CD4-positive, alpha-beta T cell (primary cell): ENCODE results near the gene DHX40. TPM values are rescaled to one million over a fixed set of nuclear protein-coding genes. Genes with fewer than 3 reads are reported as not detected.
A peak's percentile ranks its signal among the peaks of the same experiment; 100 is the strongest.

Experiments used
- ATAC-seq: fragments of 200-7000 bp; cut with Tn5 transposase; one replicate; pipeline ENCODE4 v1.10.0; 2022; ENCODE audit warnings: mild to moderate bottlenecking; ENCODE audit not compliant: poor library complexity
- CTCF ChIA-PET: fragments of 350-600 bp; sonication (Branson Sonifier 250); formaldehyde crosslinking; loops from one replicate; lab custom pipeline; 2021; ENCODE audit warnings: antibody characterized with exemption, inconsistent platforms; lab: Charles Lee
- POLR2A ChIA-PET: fragments of 350-600 bp; sonication (Branson Sonifier 250); formaldehyde crosslinking; loops from one replicate; lab custom pipeline; 2021; ENCODE audit warnings: antibody characterized with exemption, inconsistent platforms; lab: Charles Lee
- DNase-seq, 14 experiments: peaks; one replicate each; pipeline ENCODE4 v3.0.0-alpha.2; 2013 to 2020; ENCODE audit warnings: mixed read lengths in 2 of 14
- H3K27ac ChIP-seq, 2 donors: one replicate each; pipeline versions ENCODE4 v1.5.1 to v1.7.0; 2013; ENCODE audit warnings: low read length in 2 of 2, low read depth in 1 of 2, mild to moderate bottlenecking in 1 of 2
- H3K27me3 ChIP-seq, 2 experiments: 1 replicate in 1 of 2; 2 replicates in 1 of 2; pipeline versions ENCODE4 v1.6.1 to v1.7.0; 2013; ENCODE audit warnings: low read length in 2 of 2, control low read depth in 1 of 2, mild to moderate bottlenecking in 1 of 2, moderate library complexity in 1 of 2; ENCODE audit not compliant: insufficient read depth in 2 of 2, control insufficient read depth in 1 of 2
- H3K36me3 ChIP-seq: one replicate; pipeline ENCODE4 v1.6.1; 2013; ENCODE audit warnings: low read length, control low read depth; ENCODE audit not compliant: insufficient read depth
- H3K4me1 ChIP-seq: one replicate; pipeline ENCODE4 v1.6.1; 2013; ENCODE audit warnings: low read length, control low read depth; ENCODE audit not compliant: insufficient read depth
- H3K4me3 ChIP-seq: one replicate; pipeline ENCODE4 v1.5.1; 2013; ENCODE audit warnings: mild to moderate bottlenecking, low read length, moderate library complexity
- H3K9me3 ChIP-seq, 2 experiments: 1 replicate in 1 of 2; 2 replicates in 1 of 2; pipeline versions ENCODE4 v1.6.1 to v1.7.0; 2013; ENCODE audit warnings: low read length in 2 of 2, mild to moderate bottlenecking in 2 of 2, control low read depth in 1 of 2, moderate library complexity in 1 of 2; ENCODE audit not compliant: control insufficient read depth in 1 of 2, insufficient read depth in 1 of 2
- H3K27ac Mint-ChIP-seq: one replicate; pipeline ENCODE4 v1.8.0; 2020; ENCODE audit warnings: mixed read lengths
- H3K27me3 Mint-ChIP-seq: one replicate; pipeline ENCODE4 v1.8.0; 2021; ENCODE audit warnings: mixed read lengths
- H3K36me3 Mint-ChIP-seq: one replicate; pipeline ENCODE4 v1.8.0; 2021; ENCODE audit warnings: low read depth, mixed read lengths
- H3K4me1 Mint-ChIP-seq: one replicate; pipeline ENCODE4 v1.8.0; 2021; ENCODE audit warnings: low read depth, mixed read lengths
- H3K4me3 Mint-ChIP-seq: one replicate; pipeline ENCODE4 v1.8.0; 2020; ENCODE audit warnings: mild to moderate bottlenecking, mixed read lengths
- H3K9me3 Mint-ChIP-seq: one replicate; pipeline ENCODE4 v1.8.0; 2020; ENCODE audit warnings: mixed read lengths
- CTCF ChIP-seq: fragments of 200-600 bp; IDR thresholded peaks from one replicate; pipeline ENCODE4 v1.8.0; 2022; ENCODE audit warnings: antibody characterized with exemption, mild to moderate bottlenecking
- intact Hi-C, 2 experiments: fragments of 100-400 bp; cut with DNase I in 1 of 2; cut with micrococcal nuclease in 1 of 2; formaldehyde crosslinking; loops; one replicate each; pipeline versions ENCODE4 v1.15.1 to v1.9.0; 2023 to 2025; cut with DNase I, micrococcal nuclease
- total RNA-seq, 174 experiments: library from RNA in 2 of 174; stranded (reverse) in 2 of 174; gene quantifications; one replicate each; pipeline ENCODE4 v1.2.3 and lab custom pipeline; 2021 to 2026

The DHX40 gene
- total RNA-seq, 2 experiments from 2014 or later = 62.6 to 65.6 TPM

GRCh38 chr17:59534583-59534982 lies 30.8 kb upstream of the DHX40 start:
- Histone ChIP-seq H3K27ac (no peak overlapping the region), H3K27me3 (no peaks in the 10 kb centered on the region), H3K4me3 (no peak overlapping the region), H3K4me1 (no peaks in the 10 kb centered on the region), H3K9me3 (no peaks in the 10 kb centered on the region), H3K36me3 (no peaks in the 10 kb centered on the region)
- intact Hi-C loops = no loop called here
- Mint-ChIP-seq H3K4me1 (no peaks in the 10 kb centered on the region), H3K27ac (no peak overlapping the region), H3K36me3 (no peaks in the 10 kb centered on the region), H3K27me3 (peaks cover 16% of the 10 kb centered on the region), H3K4me3 (no peak overlapping the region), H3K9me3 (no peaks in the 10 kb centered on the region)
- TF ChIP-seq CTCF = no peak
- CTCF ChIA-PET = no interaction called here
- DNase-seq (peak in 1 of 14 experiments; percentile 9), ATAC-seq (no peak)
- POLR2A ChIA-PET = no interaction called here

- CTCF ChIA-PET = no interaction called here
- Mint-ChIP-seq H3K9me3 (no peaks in the 10 kb centered on the region), H3K36me3 (no peaks in the 10 kb centered on the region), H3K4me1 (no peaks in the 10 kb centered on the region), H3K27me3 (peaks cover 32% of the 10 kb centered on the region), H3K27ac (no peak overlapping the region), H3K4me3 (no peak overlapping the region)
- H3K27ac ChIP-seq = no peak overlapping the region
- POLR2A ChIA-PET = no interaction called here
- no peak for TF ChIP-seq CTCF
- intact Hi-C loops = no loop called here
- no peaks in the 10 kb centered on the region for H3K9me3 ChIP-seq
- no peak for ATAC-seq
- peaks cover 0 to 4% of the 10 kb centered on the region in 2 experiments for H3K27me3 ChIP-seq
- DNase-seq = no peak
- H3K36me3 ChIP-seq = no peaks in the 10 kb centered on the region
- H3K4me3 ChIP-seq = no peak overlapping the region
- no peaks in the 10 kb centered on the region for H3K4me1 ChIP-seq
Observed at GRCh38 chr17:59538195-59538909, 27.1 kb upstream of the DHX40 start.

GRCh38 chr17:59542960-59543635 lies 22.3 kb upstream of the DHX40 start:
- H3K4me3 Mint-ChIP-seq = no peak overlapping the region
- POLR2A ChIA-PET = no interaction called here
- intact Hi-C loops = no loop called here
- peaks cover 28% of the 10 kb centered on the region for H3K27me3 Mint-ChIP-seq
- no peaks in the 10 kb centered on the region for H3K4me1 Mint-ChIP-seq
- TF ChIP-seq CTCF = no peak
- H3K36me3 ChIP-seq = no peaks in the 10 kb centered on the region
- H3K27ac Mint-ChIP-seq = no peak overlapping the region
- DNase-seq (no peak), ATAC-seq (no peak)
- CTCF ChIA-PET = no interaction called here
- H3K27ac ChIP-seq = no peak overlapping the region
- no peaks in the 10 kb centered on the region for H3K9me3 ChIP-seq
- H3K36me3 Mint-ChIP-seq = no peaks in the 10 kb centered on the region
- H3K27me3 ChIP-seq = peaks cover 0 to 4% of the 10 kb centered on the region in 2 experiments
- H3K4me1 ChIP-seq = no peaks in the 10 kb centered on the region
- no peak overlapping the region for H3K4me3 ChIP-seq
- no peaks in the 10 kb centered on the region for H3K9me3 Mint-ChIP-seq
